Aorta (tissue), 5 donors: Measurements from ENCODE around the gene NPEPL1. TPM values are rescaled to one million over a fixed set of nuclear protein-coding genes. Genes with fewer than 3 reads are reported as not detected.
"Not testable (repeated sequence)": the region's sequence is repeated elsewhere in the genome, so short reads cannot be mapped to it uniquely, and the experiment has no call there.

ENCODE experiments used
- ATAC-seq: fragments of 200-7000 bp; cut with Tn5 transposase; one replicate; pipeline ENCODE4 v1.9.1; 2022; ENCODE audit warnings: moderate library complexity; ENCODE audit not compliant: low FRiP score
- DNase-seq, 2 donors: peaks; one replicate each; pipeline ENCODE4 v3.0.0-alpha.2; 2020
- H3K27ac ChIP-seq, 2 donors: one replicate each; pipeline ENCODE4 v1.5.1; 2013; ENCODE audit warnings: low read length in 2 of 2, mild to moderate bottlenecking in 2 of 2, moderate library complexity in 2 of 2, control low read depth in 1 of 2, inconsistent platforms in 1 of 2, low read depth in 1 of 2
- H3K27me3 ChIP-seq, 2 donors: one replicate each; pipeline ENCODE4 v1.6.1; 2013; ENCODE audit warnings: control low read depth in 1 of 2, low read length in 1 of 2, mild to moderate bottlenecking in 1 of 2, moderate library complexity in 1 of 2; ENCODE audit not compliant: insufficient read depth in 2 of 2, control insufficient read depth in 1 of 2
- H3K36me3 ChIP-seq, 2 donors: one replicate each; pipeline ENCODE4 v1.6.1; 2013; ENCODE audit warnings: control low read depth in 1 of 2, low read length in 1 of 2, mild to moderate bottlenecking in 1 of 2; ENCODE audit not compliant: insufficient read depth in 2 of 2, control insufficient read depth in 1 of 2
- H3K4me1 ChIP-seq, 2 donors: one replicate each; pipeline ENCODE4 v1.6.1; 2013; ENCODE audit warnings: low read length in 2 of 2, control low read depth in 1 of 2, mild to moderate bottlenecking in 1 of 2, moderate library complexity in 1 of 2; ENCODE audit not compliant: insufficient read depth in 2 of 2, control insufficient read depth in 1 of 2
- H3K4me3 ChIP-seq, 2 donors: one replicate each; pipeline ENCODE4 v1.5.1; 2013; ENCODE audit warnings: low read length in 2 of 2, control low read depth in 1 of 2, mild to moderate bottlenecking in 1 of 2
- H3K9me3 ChIP-seq: one replicate; pipeline ENCODE4 v1.6.1; 2013; ENCODE audit warnings: mild to moderate bottlenecking, low read length; ENCODE audit not compliant: control insufficient read depth
- WGBS, 2 donors: extraction: QIAGEN DNeasy Blood & Tissue Kit; methylation state at CpG; one replicate each; pipeline ENCODE4 v1.1.7; 2013; 5-methylcytosine and 5-hydroxymethylcytosine counted together
- intact Hi-C, 2 donors: fragments of 100-400 bp; cut with DNase I; formaldehyde crosslinking; loops; one replicate each; pipeline versions ENCODE4 v1.14.2 to v1.15.0; 2022
- polyA plus RNA-seq, 2 donors: library from polyadenylated mRNA; stranded (reverse); fragments of 200-250 nt; gene quantifications; one replicate each; pipeline ENCODE4 v1.2.3, GENCODE V29; 2013
- total RNA-seq, 2 donors: library from RNA; stranded (reverse); fragmentation: NEBNext Ultra II Directional; extraction: Animal tissue kit (Norgen Biotek cat#: 25700); gene quantifications; one replicate each; pipeline ENCODE4 v1.2.1, GENCODE V29; 2021
- donor health status: healthy with polysubstance abuse.
- donor health status: Bipolar disorder and iron deficiency.
- donor health status: DM: no; HTN: no; CAD: no.
- donor health status: DM: no; HTN: no; CAD: no.
- donor health status: DM: yes; HTN: yes; CAD: no.

The NPEPL1 gene
- total and polyA plus RNA-seq, 4 donors = 14.7 to 92.8 (median 37.6) TPM

- 59 to 64% methylated on average over 22 of the region's 22 CpGs for WGBS, 2 donors
- Histone ChIP-seq H3K27me3 (no peaks in the 10 kb centered on the region), H3K4me1 (no peaks in the 10 kb centered on the region), H3K36me3 (no peaks in the 10 kb centered on the region), H3K4me3 (no peak overlapping the region), H3K27ac (no peak overlapping the region), H3K9me3 (no peaks in the 10 kb centered on the region)
- ATAC-seq = no peak
- intact Hi-C loops = no loop called here
- DNase-seq = peak; percentile 61 to 77
Observed at GRCh38 chr20:58721951-58722778, 29.6 kb downstream of the NPEPL1 start.

GRCh38 chr20:58722877-58723627 lies 30.5 kb downstream of the NPEPL1 start:
- Histone ChIP-seq H3K4me1 (no peaks in the 10 kb centered on the region), H3K27ac (no peak overlapping the region), H3K4me3 (no peak overlapping the region), H3K27me3 (no peaks in the 10 kb centered on the region), H3K9me3 (no peaks in the 10 kb centered on the region), H3K36me3 (no peaks in the 10 kb centered on the region)
- ATAC-seq (no peak), DNase-seq (peak in 1 of 2 donors; percentile 37)
- 61 to 62% methylated on average over 9 of the region's 9 CpGs for WGBS, 2 donors
- intact Hi-C loops = no loop called here

GRCh38 chr20:58723628-58723984 lies 31.0 kb downstream of the NPEPL1 start:
- peak in 1 of 2 donors; percentile 21 for DNase-seq
- intact Hi-C loops = no loop called here

GRCh38 chr20:58726156-58726555 lies 33.6 kb downstream of the NPEPL1 start:
- H3K36me3 ChIP-seq, H3K4me3 ChIP-seq, H3K4me1 ChIP-seq, ATAC-seq, H3K9me3 ChIP-seq, intact Hi-C loops, H3K27ac ChIP-seq, H3K27me3 ChIP-seq: not testable (repeated sequence)
- 90 to 91% methylated on average over 2 of the region's 2 CpGs for WGBS, 2 donors
- peak in 1 of 2 donors; percentile 10 for DNase-seq

More at GRCh38 chr20:58723628-58723984, 31.0 kb downstream of the NPEPL1 start:
- no peaks in the 10 kb centered on the region for H3K36me3 ChIP-seq
- 84 to 85% methylated on average over 3 of the region's 3 CpGs for WGBS, 2 donors
- H3K9me3 ChIP-seq = no peaks in the 10 kb centered on the region
- H3K4me1 ChIP-seq = no peaks in the 10 kb centered on the region
- H3K4me3 ChIP-seq = no peak overlapping the region
- no peak overlapping the region for H3K27ac ChIP-seq
- no peak for ATAC-seq
- H3K27me3 ChIP-seq = no peaks in the 10 kb centered on the region

- 83 to 86% methylated on average over 2 of the region's 2 CpGs for WGBS, 2 donors
Observed at GRCh38 chr20:58731192-58731591, 38.6 kb downstream of the NPEPL1 start.

GRCh38 chr20:58737198-58737597 lies 44.6 kb downstream of the NPEPL1 start:
- WGBS, 2 donors = 41 to 64% methylated on average over 1 of the region's 1 CpG
- H3K36me3 ChIP-seq = no peaks in the 10 kb centered on the region
- H3K4me1 ChIP-seq = no peaks in the 10 kb centered on the region
- H3K9me3 ChIP-seq = no peaks in the 10 kb centered on the region
- no peaks in the 10 kb centered on the region for H3K27me3 ChIP-seq
- no peak overlapping the region for H3K27ac ChIP-seq
- H3K4me3 ChIP-seq = no peak overlapping the region
- ATAC-seq = no peak
- intact Hi-C loops = no loop called here
- DNase-seq = no peak

More at GRCh38 chr20:58731192-58731591, 38.6 kb downstream of the NPEPL1 start:
- ATAC-seq = no peak
- Histone ChIP-seq H3K4me3 (no peak overlapping the region), H3K4me1 (no peaks in the 10 kb centered on the region), H3K9me3 (no peaks in the 10 kb centered on the region), H3K36me3 (no peaks in the 10 kb centered on the region), H3K27me3 (no peaks in the 10 kb centered on the region), H3K27ac (no peak overlapping the region)
- DNase-seq = no peak
- intact Hi-C loops = no loop called here

- no peaks in the 10 kb centered on the region for H3K4me1 ChIP-seq
- WGBS, 2 donors = 82 to 84% methylated on average over 10 of the region's 10 CpGs
- intact Hi-C loops = no loop called here
- DNase-seq = no peak
- no peaks in the 10 kb centered on the region for H3K27me3 ChIP-seq
- no peak overlapping the region for H3K4me3 ChIP-seq
- no peak for ATAC-seq
- H3K27ac ChIP-seq = no peak overlapping the region
- no peaks in the 10 kb centered on the region for H3K36me3 ChIP-seq
- H3K9me3 ChIP-seq = no peaks in the 10 kb centered on the region
Observed at GRCh38 chr20:58740356-58741308, 48.0 kb downstream of the NPEPL1 start.

- no peak overlapping the region for H3K27ac ChIP-seq
- intact Hi-C loops = no loop called here
- H3K27me3 ChIP-seq = no peaks in the 10 kb centered on the region
- no peaks in the 10 kb centered on the region for H3K9me3 ChIP-seq
- H3K36me3 ChIP-seq = no peaks in the 10 kb centered on the region
- no peaks in the 10 kb centered on the region for H3K4me1 ChIP-seq
- 85 to 87% methylated on average over 5 of the region's 5 CpGs for WGBS, 2 donors
- H3K4me3 ChIP-seq = no peak overlapping the region
- DNase-seq = no peak
- no peak for ATAC-seq
Observed at GRCh38 chr20:58741384-58741783, 48.8 kb downstream of the NPEPL1 start.
